Left colon (tissue), 2 donors: ENCODE measurements around the gene PRSS1. TPM values are rescaled to one million over a fixed set of nuclear protein-coding genes. Genes with fewer than 3 reads are reported as not detected.
"Not testable (repeated sequence)": the region's sequence is repeated elsewhere in the genome, so short reads cannot be mapped to it uniquely, and the experiment has no call there.

Source experiments
- ATAC-seq: fragments of 200-7000 bp; cut with Tn5 transposase; one replicate; pipeline ENCODE4 v1.9.1; 2020; ENCODE audit warnings: mild to moderate bottlenecking, moderate library complexity
- DNase-seq, 2 donors: peaks; one replicate each; pipeline ENCODE4 v3.0.0-alpha.2; 2020
- intact Hi-C, 2 donors: fragments of 100-400 bp; cut with DNase I in 1 of 2; cut with micrococcal nuclease in 1 of 2; formaldehyde crosslinking; loops; one replicate each; pipeline versions ENCODE4 v1.11.2 to v1.14.0; 2022; cut with DNase I, micrococcal nuclease
- long read RNA-seq: library from polyadenylated mRNA; unstranded; transcript quantifications from one replicate; pipeline ENCODE4 v2.0.0, GENCODE V29; 2021
- total RNA-seq, 2 donors: library from RNA; stranded (reverse); fragmentation: NEBNext Ultra II Directional; extraction: Animal tissue kit (Norgen Biotek cat#: 25700); gene quantifications; one replicate each; pipeline ENCODE4 v1.2.1, GENCODE V29; 2021
- donor health status: DM: no; HTN: no; CAD: no.
- donor health status: DM: yes; HTN: yes; CAD: no.

Gene PRSS1
- 1 to 10 TPM in 1 of 2 donors, not detected in 1; 4.0 TPM for total RNA-seq
- long read RNA-seq, partial matches to known transcripts = 0 of 1 reads
- long read RNA-seq, other reads (novel, unspliced or antisense) = 0 of 1 reads

GRCh38 chr7:142749218-142749993 lies at the start of gene PRSS1:
Gene PRSS1, plus strand, starts transcription at chr7:142749472. Its CDS starts 13 bp downstream, at chr7:142749485.
- ATAC-seq = no peak
- DNase-seq = no peak
- intact Hi-C loops = no loop called here

GRCh38 chr7:142700935-142701334 lies 48.3 kb upstream of the PRSS1 start:
- intact Hi-C loops, DNase-seq, ATAC-seq: not testable (repeated sequence)

GRCh38 chr7:142703655-142704305 lies 45.5 kb upstream of the PRSS1 start:
- ATAC-seq = no peak
- intact Hi-C loops = no loop called here

GRCh38 chr7:142708726-142709125 lies 40.5 kb upstream of the PRSS1 start:
- DNase-seq, intact Hi-C loops, ATAC-seq: not testable (repeated sequence)

More at GRCh38 chr7:142703655-142704305, 45.5 kb upstream of the PRSS1 start:
- no peak for DNase-seq

- DNase-seq (no peak), ATAC-seq (no peak)
- intact Hi-C loops = no loop called here
Observed at GRCh38 chr7:142709921-142710320, 39.4 kb upstream of the PRSS1 start.

- ATAC-seq (no peak), DNase-seq (no peak)
- intact Hi-C loops = no loop called here
Observed at GRCh38 chr7:142711196-142711595, 38.1 kb upstream of the PRSS1 start.

- no peak for DNase-seq
- ATAC-seq = no peak
- intact Hi-C loops = no loop called here
Observed at GRCh38 chr7:142711746-142712616, 37.3 kb upstream of the PRSS1 start.

GRCh38 chr7:142712617-142712957 lies 36.7 kb upstream of the PRSS1 start:
- ATAC-seq (no peak), DNase-seq (no peak)
- intact Hi-C loops = no loop called here

- DNase-seq (no peak), ATAC-seq (no peak)
- intact Hi-C loops = no loop called here
Observed at GRCh38 chr7:142714375-142714774, 34.9 kb upstream of the PRSS1 start.

GRCh38 chr7:142716596-142716995 lies 32.7 kb upstream of the PRSS1 start:
- ATAC-seq = no peak
- DNase-seq = no peak
- intact Hi-C loops = no loop called here

- intact Hi-C loops = no loop called here
- no peak for DNase-seq
- ATAC-seq = no peak
Observed at GRCh38 chr7:142717453-142717852, 31.8 kb upstream of the PRSS1 start.

- no peak for DNase-seq
- intact Hi-C loops = no loop called here
- ATAC-seq = no peak
Observed at GRCh38 chr7:142718313-142718712, 31.0 kb upstream of the PRSS1 start.

GRCh38 chr7:142720172-142720773 lies 29.0 kb upstream of the PRSS1 start:
- DNase-seq (no peak), ATAC-seq (no peak)
- intact Hi-C loops = no loop called here

GRCh38 chr7:142720986-142721385 lies 28.3 kb upstream of the PRSS1 start:
- DNase-seq (no peak), ATAC-seq (no peak)
- intact Hi-C loops = no loop called here

GRCh38 chr7:142722248-142722794 lies 27.0 kb upstream of the PRSS1 start:
- intact Hi-C loops = no loop called here
- ATAC-seq (no peak), DNase-seq (no peak)

GRCh38 chr7:142733271-142733670 lies 16.0 kb upstream of the PRSS1 start:
- intact Hi-C loops = no loop called here
- no peak for ATAC-seq

GRCh38 chr7:142739923-142740492 lies 9.3 kb upstream of the PRSS1 start:
- ATAC-seq = no peak
- intact Hi-C loops = no loop called here
- no peak for DNase-seq

More at GRCh38 chr7:142733271-142733670, 16.0 kb upstream of the PRSS1 start:
- no peak for DNase-seq

GRCh38 chr7:142740786-142741185 lies 8.5 kb upstream of the PRSS1 start:
- intact Hi-C loops = no loop called here
- ATAC-seq = no peak
- DNase-seq = no peak
